Measurements from ENCODE around the gene PTGES2. TPM values are rescaled to one million over a fixed set of nuclear protein-coding genes. Genes with fewer than 3 reads are reported as not detected.

Gene PTGES2
- total and polyA plus RNA-seq, 2 of the 13 experiments (the other 11 are each of a cell fraction or from before 2014, with no cell fraction given): 63.7 to 79.8 TPM

DNA sequence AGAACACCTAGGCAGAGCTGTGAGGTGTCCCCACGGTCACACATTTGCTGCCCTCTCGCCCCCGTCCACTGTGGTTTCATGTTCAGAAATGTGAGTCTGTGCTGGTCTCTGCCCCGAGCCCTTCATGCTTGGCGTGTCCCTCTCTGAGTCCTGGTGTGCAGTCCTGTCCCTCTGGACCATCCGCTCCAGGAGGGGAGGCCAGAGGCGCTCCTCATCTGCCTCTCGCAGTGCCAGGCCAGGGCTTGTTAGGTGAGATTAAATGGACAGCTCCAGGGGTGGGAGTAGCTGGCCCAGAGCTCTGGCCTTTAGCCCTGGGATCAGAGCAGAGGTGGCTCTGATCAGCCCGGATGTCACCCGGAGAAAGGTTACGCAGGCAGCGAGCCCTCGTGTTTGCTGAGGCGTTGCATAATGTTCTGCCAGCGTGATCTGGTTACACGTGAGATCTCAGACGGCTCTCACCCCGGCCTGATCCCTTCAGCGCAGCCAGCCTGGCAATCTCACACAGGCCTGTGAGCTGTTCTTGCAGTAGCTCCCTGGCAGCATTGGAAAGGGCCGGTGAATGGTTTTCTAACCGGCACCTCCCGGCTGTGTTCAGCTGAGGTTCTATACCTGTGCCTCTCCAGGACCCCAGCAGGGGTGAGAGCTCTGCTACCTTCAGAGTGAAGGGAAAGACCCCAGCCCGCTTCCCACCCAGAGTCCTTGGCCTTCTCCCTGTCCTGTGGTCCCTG is 24.5 kb downstream of the PTGES2 start (continued):
- TF ChIP-seq HINFP (CRISPR knock-in tag; IDR thresholded peaks at IDR 0.05; ENCODE audit: low read depth) (peak; percentile 83), ATF7 (IDR thresholded peaks at IDR 0.05) (peak; percentile 35; the same call in 1 of the 2 replicates), ATF7 (CRISPR knock-in tag; IDR thresholded peaks at IDR 0.05) (peak; percentile 77; the same call in 1 of the 2 replicates), SAP130 (CRISPR knock-in tag; IDR thresholded peaks at IDR 0.05; ENCODE audit: low read depth) (peak; percentile 98), HNF4G (IDR thresholded peaks at IDR 0.05; ENCODE audit: borderline replicate concordance, low read depth, low read length) (peak; percentile 90), HNF4G (CRISPR knock-in tag; IDR thresholded peaks at IDR 0.05; ENCODE audit: borderline replicate concordance, low read depth) (peak; percentile 97), HIVEP1 (CRISPR knock-in tag; IDR thresholded peaks at IDR 0.05) (peak; percentile 95), MED8 (CRISPR knock-in tag; IDR thresholded peaks at IDR 0.05; ENCODE audit: insufficient replicate concordance) (peak; percentile 93), ZNF780A (CRISPR knock-in tag; IDR thresholded peaks at IDR 0.05) (peak; percentile 72; the same call in 1 of the 2 replicates), GFI1 (CRISPR knock-in tag; IDR thresholded peaks at IDR 0.05; ENCODE audit: borderline replicate concordance) (peak; percentile 92; the same call in 1 of the 2 replicates), MLLT10 (CRISPR knock-in tag; IDR thresholded peaks at IDR 0.05) (no peak), CHD4 (IDR thresholded peaks at IDR 0.05; ENCODE audit: borderline replicate concordance, low read length) (no peak), HOXA5 (CRISPR knock-in tag; IDR thresholded peaks at IDR 0.05) (0 out of 2 replicates have a peak, but pooled peaks have one; percentile 48), ARID2 (CRISPR knock-in tag; IDR thresholded peaks at IDR 0.05; ENCODE audit: borderline replicate concordance) (no peak), NR0B2 (CRISPR knock-in tag; IDR thresholded peaks at IDR 0.05) (peak; percentile 85; the same call in 1 of the 2 replicates), ZNF530 (CRISPR knock-in tag; IDR thresholded peaks at IDR 0.05; ENCODE audit: low read depth) (no peak), FUBP1 (CRISPR knock-in tag; IDR thresholded peaks at IDR 0.05; ENCODE audit: borderline replicate concordance) (no peak; the same call in 1 of the 2 replicates), ZNF432 (CRISPR knock-in tag; IDR thresholded peaks at IDR 0.05; ENCODE audit: borderline replicate concordance) (no peak), TCF7 (IDR thresholded peaks at IDR 0.05; ENCODE audit: low read depth) (peak; percentile 77), SP1 (IDR thresholded peaks at IDR 0.05) (no peak), SP1 (CRISPR knock-in tag; IDR thresholded peaks at IDR 0.05) (0 out of 2 replicates have a peak, but pooled peaks have one; percentile 30), ZFP62 (CRISPR knock-in tag; IDR thresholded peaks at IDR 0.05) (no peak), ZBTB3 (CRISPR knock-in tag; IDR thresholded peaks at IDR 0.05; ENCODE audit: borderline replicate concordance, low read depth) (0 out of 2 replicates have a peak, but pooled peaks have one; percentile 82), NFE2L1 (CRISPR knock-in tag; IDR thresholded peaks at IDR 0.05; ENCODE audit: borderline replicate concordance) (no peak), TBX3 (IDR thresholded peaks at IDR 0.05; ENCODE audit: borderline replicate concordance) (peak; percentile 46; the same call in 1 of the 2 replicates), ZNF746 (CRISPR knock-in tag; IDR thresholded peaks at IDR 0.05) (peak; percentile 96), CREM (IDR thresholded peaks at IDR 0.05) (peak; percentile 85), CREM (CRISPR knock-in tag; IDR thresholded peaks at IDR 0.05) (no peak), ZNF343 (CRISPR knock-in tag; IDR thresholded peaks at IDR 0.05) (no peak; the same call in 1 of the 2 replicates)
